Testis (tissue), 2 donors: ENCODE data around the gene NRCAM.

Experiments used
- CTCF ChIP-seq, 3 experiments: fragments of 450-650 bp in 2 of 3; fragments of 200-600 bp in 1 of 3; sonication (generic) in 1 of 3; IDR thresholded peaks; one replicate each; pipeline ENCODE4 v1.5.1; 2016 to 2019; ENCODE audit warnings: antibody characterized with exemption in 3 of 3, mild to moderate bottlenecking in 2 of 3, moderate library complexity in 1 of 3
- POLR2A ChIP-seq: fragments of 450-650 bp; IDR thresholded peaks from one replicate; pipeline ENCODE4 v1.6.1; 2017; ENCODE audit warnings: antibody characterized with exemption, mild to moderate bottlenecking, moderate library complexity

GRCh38 chr7:108236681-108237415, 219.4 kb downstream of the NRCAM start:
- TF ChIP-seq CTCF (IDR thresholded peaks at IDR 0.05) (no peak), POLR2A (no peak)
